Body of pancreas (tissue), 4 donors: ENCODE data around the gene C2orf72.

Source experiments
- POLR2A ChIP-seq, 3 donors: fragments of 450-650 bp; IDR thresholded peaks; one replicate each; pipeline ENCODE4 v1.6.1; 2016; ENCODE audit warnings: antibody characterized with exemption in 3 of 3, mild to moderate bottlenecking in 2 of 3
- TF ChIP-seq, protein P1 (sequence below), 7 experiments: fragments of 450-650 bp in 4 of 7; fragments of 200-600 bp in 3 of 7; sonication (generic) in 3 of 7; IDR thresholded peaks; one replicate each; pipeline ENCODE4 v1.5.1; 2016 to 2019; ENCODE audit warnings: antibody characterized with exemption in 7 of 7

DNA sequence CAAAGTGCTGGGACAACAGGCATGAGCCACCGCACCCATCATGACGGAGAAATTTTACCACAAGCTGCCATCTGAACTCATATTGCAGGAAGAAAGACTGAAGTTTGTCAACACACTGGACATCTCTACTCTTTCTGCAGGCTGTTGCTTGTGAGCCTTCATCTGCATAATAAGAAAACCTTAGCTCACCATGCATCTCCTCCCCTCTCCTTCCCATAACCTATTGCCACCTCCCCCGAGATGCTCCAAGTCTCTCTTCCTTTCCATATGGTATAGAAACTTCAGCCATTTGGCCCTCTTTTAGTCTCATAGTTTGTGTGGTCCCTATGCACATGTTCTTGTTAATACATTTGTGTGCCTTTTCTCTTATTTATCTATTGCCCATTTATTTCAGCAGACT is 19.1 kb upstream of the C2orf72 start:
- TF ChIP-seq, protein P1, sequence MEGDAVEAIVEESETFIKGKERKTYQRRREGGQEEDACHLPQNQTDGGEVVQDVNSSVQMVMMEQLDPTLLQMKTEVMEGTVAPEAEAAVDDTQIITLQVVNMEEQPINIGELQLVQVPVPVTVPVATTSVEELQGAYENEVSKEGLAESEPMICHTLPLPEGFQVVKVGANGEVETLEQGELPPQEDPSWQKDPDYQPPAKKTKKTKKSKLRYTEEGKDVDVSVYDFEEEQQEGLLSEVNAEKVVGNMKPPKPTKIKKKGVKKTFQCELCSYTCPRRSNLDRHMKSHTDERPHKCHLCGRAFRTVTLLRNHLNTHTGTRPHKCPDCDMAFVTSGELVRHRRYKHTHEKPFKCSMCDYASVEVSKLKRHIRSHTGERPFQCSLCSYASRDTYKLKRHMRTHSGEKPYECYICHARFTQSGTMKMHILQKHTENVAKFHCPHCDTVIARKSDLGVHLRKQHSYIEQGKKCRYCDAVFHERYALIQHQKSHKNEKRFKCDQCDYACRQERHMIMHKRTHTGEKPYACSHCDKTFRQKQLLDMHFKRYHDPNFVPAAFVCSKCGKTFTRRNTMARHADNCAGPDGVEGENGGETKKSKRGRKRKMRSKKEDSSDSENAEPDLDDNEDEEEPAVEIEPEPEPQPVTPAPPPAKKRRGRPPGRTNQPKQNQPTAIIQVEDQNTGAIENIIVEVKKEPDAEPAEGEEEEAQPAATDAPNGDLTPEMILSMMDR (IDR thresholded peaks at IDR 0.05), result no peak
- no peak for TF ChIP-seq POLR2A (IDR thresholded peaks at IDR 0.05)
